HG02943 (cell line): ENCODE results near the gene ARMC9.
"Not testable (repeated sequence)": the region's sequence is repeated elsewhere in the genome, so short reads cannot be mapped to it uniquely, and the experiment has no call there.

Experiments used
- ATAC-seq: cut with Tn5 transposase; IDR thresholded peaks from one replicate; pipeline ENCODE4 v1.9.1; 2021; ENCODE audit warnings: mild to moderate bottlenecking, low read depth, moderate library complexity; ENCODE audit not compliant: unreplicated experiment

The ARMC9 gene

GRCh38 chr2:231278868-231279267, 80.4 kb downstream of the ARMC9 start:
- no peak for ATAC-seq

- no peak for ATAC-seq
Observed at GRCh38 chr2:231280846-231281245, 82.4 kb downstream of the ARMC9 start.

GRCh38 chr2:231284296-231284695, 85.9 kb downstream of the ARMC9 start:
- ATAC-seq, result no peak

- ATAC-seq, result no peak
Observed at GRCh38 chr2:231286964-231287363, 88.5 kb downstream of the ARMC9 start.

GRCh38 chr2:231287696-231288095, 89.3 kb downstream of the ARMC9 start:
- ATAC-seq, result no peak

GRCh38 chr2:231288590-231288989, 90.2 kb downstream of the ARMC9 start:
- ATAC-seq, result no peak

- ATAC-seq, result no peak
Observed at GRCh38 chr2:231290321-231291015, 92.0 kb downstream of the ARMC9 start.

- no peak for ATAC-seq
Observed at GRCh38 chr2:231292472-231293134, 94.2 kb downstream of the ARMC9 start.

- no peak for ATAC-seq
Observed at GRCh38 chr2:231293163-231293562, 94.7 kb downstream of the ARMC9 start.

- ATAC-seq, result no peak
Observed at GRCh38 chr2:231294116-231294515, 95.7 kb downstream of the ARMC9 start.

- no peak for ATAC-seq
Observed at GRCh38 chr2:231294571-231295362, 96.3 kb downstream of the ARMC9 start.

- no peak for ATAC-seq
Observed at GRCh38 chr2:231295363-231295655, 96.9 kb downstream of the ARMC9 start.

GRCh38 chr2:231296401-231296974, 98.1 kb downstream of the ARMC9 start:
- ATAC-seq, result no peak

GRCh38 chr2:231297108-231297908, 98.9 kb downstream of the ARMC9 start:
- ATAC-seq, result no peak

- ATAC-seq, result no peak
Observed at GRCh38 chr2:231298091-231298490, 99.7 kb downstream of the ARMC9 start.

GRCh38 chr2:231299267-231299666, 100.8 kb downstream of the ARMC9 start:
- no peak for ATAC-seq

GRCh38 chr2:231300020-231300721, 101.7 kb downstream of the ARMC9 start:
- no peak for ATAC-seq

- no peak for ATAC-seq
Observed at GRCh38 chr2:231300722-231301076, 102.3 kb downstream of the ARMC9 start.

GRCh38 chr2:231304259-231304658, 105.8 kb downstream of the ARMC9 start:
- not testable (repeated sequence) for ATAC-seq

GRCh38 chr2:231305221-231305620, 106.8 kb downstream of the ARMC9 start:
- no peak for ATAC-seq
